Esophagus muscularis mucosa (tissue), 3 donors: ENCODE measurements around the gene SESTD1.
"Not testable (repeated sequence)": the region's sequence is repeated elsewhere in the genome, so short reads cannot be mapped to it uniquely, and the experiment has no call there.

Source experiments
- POLR2A ChIP-seq: fragments of 450-650 bp; IDR thresholded peaks from one replicate; pipeline ENCODE4 v1.6.1; 2017; ENCODE audit warnings: antibody characterized with exemption, moderate library complexity, mild to moderate bottlenecking, low read depth
- POLR2AphosphoS5 ChIP-seq, 2 donors: sonication (generic); formaldehyde crosslinking; IDR thresholded peaks; one replicate each; pipeline ENCODE4 v1.6.1; 2017; ENCODE audit warnings: antibody characterized with exemption in 2 of 2
- TF ChIP-seq, protein P1 (sequence below), 3 experiments: fragments of 200-600 bp in 2 of 3; fragments of 450-650 bp in 1 of 3; sonication (generic) in 2 of 3; IDR thresholded peaks; one replicate each; pipeline ENCODE4 v1.5.1; 2017 to 2019; ENCODE audit warnings: antibody characterized with exemption in 3 of 3, mild to moderate bottlenecking in 2 of 3, moderate library complexity in 1 of 3

GRCh38 chr2:179208277-179208676, 56.4 kb downstream of the SESTD1 start:
- TF ChIP-seq, protein P1, sequence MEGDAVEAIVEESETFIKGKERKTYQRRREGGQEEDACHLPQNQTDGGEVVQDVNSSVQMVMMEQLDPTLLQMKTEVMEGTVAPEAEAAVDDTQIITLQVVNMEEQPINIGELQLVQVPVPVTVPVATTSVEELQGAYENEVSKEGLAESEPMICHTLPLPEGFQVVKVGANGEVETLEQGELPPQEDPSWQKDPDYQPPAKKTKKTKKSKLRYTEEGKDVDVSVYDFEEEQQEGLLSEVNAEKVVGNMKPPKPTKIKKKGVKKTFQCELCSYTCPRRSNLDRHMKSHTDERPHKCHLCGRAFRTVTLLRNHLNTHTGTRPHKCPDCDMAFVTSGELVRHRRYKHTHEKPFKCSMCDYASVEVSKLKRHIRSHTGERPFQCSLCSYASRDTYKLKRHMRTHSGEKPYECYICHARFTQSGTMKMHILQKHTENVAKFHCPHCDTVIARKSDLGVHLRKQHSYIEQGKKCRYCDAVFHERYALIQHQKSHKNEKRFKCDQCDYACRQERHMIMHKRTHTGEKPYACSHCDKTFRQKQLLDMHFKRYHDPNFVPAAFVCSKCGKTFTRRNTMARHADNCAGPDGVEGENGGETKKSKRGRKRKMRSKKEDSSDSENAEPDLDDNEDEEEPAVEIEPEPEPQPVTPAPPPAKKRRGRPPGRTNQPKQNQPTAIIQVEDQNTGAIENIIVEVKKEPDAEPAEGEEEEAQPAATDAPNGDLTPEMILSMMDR (IDR thresholded peaks at IDR 0.05) = not testable (repeated sequence)
- TF ChIP-seq POLR2AphosphoS5 (IDR thresholded peaks at IDR 0.05); POLR2A: not testable (repeated sequence)
